ENCODE results near the gene MMP7. TPM values are rescaled to one million over a fixed set of nuclear protein-coding genes. Genes with fewer than 3 reads are reported as not detected.

The MMP7 gene
- total RNA-seq, 3 donors from 2014 or later (not counting 1 experiment from before 2014, with no cell fraction given), result not detected

GRCh38 chr11:102522312-102523188 lies 8.0 kb downstream of the MMP7 start:
- Mint-ChIP-seq H3K27me3 (ENCODE audit: low read depth in 2 of 2) (peaks cover 12 to 29% of the 10 kb centered on the region in 2 donors), H3K4me3 (no peak overlapping the region)

GRCh38 chr11:102521121-102521520 lies 9.4 kb downstream of the MMP7 start:
- H3K27ac Mint-ChIP-seq, result no peak overlapping the region
- no peaks in the 10 kb centered on the region for H3K4me1 ChIP-seq (ENCODE audit: control insufficient read depth, insufficient read depth, low read length)
- H3K27me3 ChIP-seq (ENCODE audit: control insufficient read depth, insufficient read depth, low read length), result no peaks in the 10 kb centered on the region
- TF ChIP-seq CTCF (IDR thresholded peaks at IDR 0.05), result no peak
- H3K27me3 Mint-ChIP-seq (ENCODE audit: low read depth in 2 of 2), result peaks cover 12 to 29% of the 10 kb centered on the region in 2 donors
- no peak overlapping the region for H3K4me3 Mint-ChIP-seq
- ATAC-seq (no peak), DNase-seq (no peak)
- H3K4me1 Mint-ChIP-seq, result peaks cover 6% of the 10 kb centered on the region in 2 donors
- intact Hi-C loops (cut with micrococcal nuclease), result no loop called here
- H3K27ac ChIP-seq (ENCODE audit: low read length), result no peak overlapping the region
- no peaks in the 10 kb centered on the region for H3K9me3 ChIP-seq (ENCODE audit: control insufficient read depth, insufficient read depth, low read length)
- no peaks in the 10 kb centered on the region for H3K9me3 Mint-ChIP-seq
- H3K36me3 ChIP-seq (ENCODE audit: control insufficient read depth, insufficient read depth, low read length), result no peaks in the 10 kb centered on the region
- 85% methylated on average over 8 of the region's 10 CpGs for WGBS (ENCODE audit: insufficient coverage)
- H3K36me3 Mint-ChIP-seq, result no peaks in the 10 kb centered on the region
- H3K4me3 ChIP-seq (ENCODE audit: low read length), result no peak overlapping the region

More at GRCh38 chr11:102522312-102523188, 8.0 kb downstream of the MMP7 start:
- Mint-ChIP-seq H3K9me3 (no peaks in the 10 kb centered on the region), H3K36me3 (no peaks in the 10 kb centered on the region), H3K27ac (no peak overlapping the region), H3K4me1 (peaks cover 6% of the 10 kb centered on the region in 2 donors)
- DNase-seq (no peak), ATAC-seq (no peak)
- Histone ChIP-seq H3K36me3 (ENCODE audit: control insufficient read depth, insufficient read depth, low read length) (no peaks in the 10 kb centered on the region), H3K27ac (ENCODE audit: low read length) (no peak overlapping the region), H3K4me1 (ENCODE audit: control insufficient read depth, insufficient read depth, low read length) (no peaks in the 10 kb centered on the region), H3K9me3 (ENCODE audit: control insufficient read depth, insufficient read depth, low read length) (no peaks in the 10 kb centered on the region), H3K27me3 (ENCODE audit: control insufficient read depth, insufficient read depth, low read length) (no peaks in the 10 kb centered on the region), H3K4me3 (ENCODE audit: low read length) (no peak overlapping the region)
- intact Hi-C loops (cut with micrococcal nuclease), result no loop called here
- WGBS (ENCODE audit: insufficient coverage), result 47% methylated on average over 4 of the region's 5 CpGs
- no peak for TF ChIP-seq CTCF (IDR thresholded peaks at IDR 0.05)

GRCh38 chr11:102520514-102520913 lies 10.0 kb downstream of the MMP7 start:
- Mint-ChIP-seq H3K27me3 (ENCODE audit: low read depth in 2 of 2) (peaks cover 12 to 29% of the 10 kb centered on the region in 2 donors), H3K36me3 (no peaks in the 10 kb centered on the region), H3K9me3 (no peaks in the 10 kb centered on the region), H3K27ac (no peak overlapping the region), H3K4me1 (peaks cover 6% of the 10 kb centered on the region in 2 donors), H3K4me3 (no peak overlapping the region)
- intact Hi-C loops (cut with micrococcal nuclease), result no loop called here
- H3K36me3 ChIP-seq (ENCODE audit: control insufficient read depth, insufficient read depth, low read length), result no peaks in the 10 kb centered on the region
- DNase-seq (no peak), ATAC-seq (no peak)
- H3K27me3 ChIP-seq (ENCODE audit: control insufficient read depth, insufficient read depth, low read length), result no peaks in the 10 kb centered on the region
- H3K4me1 ChIP-seq (ENCODE audit: control insufficient read depth, insufficient read depth, low read length), result no peaks in the 10 kb centered on the region
- no peak for TF ChIP-seq CTCF (IDR thresholded peaks at IDR 0.05)
- no peak overlapping the region for H3K4me3 ChIP-seq (ENCODE audit: low read length)
- H3K27ac ChIP-seq (ENCODE audit: low read length), result no peak overlapping the region
- H3K9me3 ChIP-seq (ENCODE audit: control insufficient read depth, insufficient read depth, low read length), result no peaks in the 10 kb centered on the region

Measured in natural killer cell (primary cell).